Measurements from ENCODE around the gene AGPAT2. TPM values are rescaled to one million over a fixed set of nuclear protein-coding genes. Genes with fewer than 3 reads are reported as not detected.
"Not testable (repeated sequence)": the region's sequence is repeated elsewhere in the genome, so short reads cannot be mapped to it uniquely, and the experiment has no call there.

Gene AGPAT2
- total RNA-seq, 1 donor from 2014 or later = 72.9 TPM

DNA sequence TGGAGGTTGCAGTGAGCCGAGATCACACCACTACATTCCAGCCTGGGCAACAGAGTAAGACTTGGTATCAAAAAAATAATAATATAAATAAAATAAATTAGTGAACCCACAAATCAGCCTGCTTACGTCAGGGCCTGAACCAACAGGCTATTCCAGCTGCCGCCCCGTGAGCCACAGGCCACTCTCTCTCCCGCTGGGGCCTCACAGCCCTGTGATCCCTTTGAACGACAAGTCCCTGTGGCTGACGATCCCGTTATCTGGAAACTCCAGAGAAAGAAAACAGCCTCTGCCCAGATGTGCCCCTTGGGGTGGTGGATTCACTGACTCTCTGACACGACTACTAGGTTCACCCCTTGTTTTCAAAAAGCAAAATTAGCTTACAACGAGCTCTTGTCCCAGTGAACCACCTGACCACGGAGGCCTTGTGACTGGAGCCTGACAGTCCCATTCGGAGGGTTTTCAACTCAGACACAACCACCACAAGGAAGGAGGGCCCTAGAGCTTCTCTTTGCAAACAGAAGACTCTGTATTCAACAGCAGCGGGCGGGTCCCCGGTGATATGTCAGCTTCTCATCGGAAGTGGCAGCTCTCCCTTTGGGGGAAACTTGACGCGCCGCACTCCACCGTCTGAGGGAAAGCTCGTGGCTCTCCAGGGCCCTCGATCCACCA, 20.7 kb upstream of the AGPAT2 start:
- TF ChIP-seq, protein P1, sequence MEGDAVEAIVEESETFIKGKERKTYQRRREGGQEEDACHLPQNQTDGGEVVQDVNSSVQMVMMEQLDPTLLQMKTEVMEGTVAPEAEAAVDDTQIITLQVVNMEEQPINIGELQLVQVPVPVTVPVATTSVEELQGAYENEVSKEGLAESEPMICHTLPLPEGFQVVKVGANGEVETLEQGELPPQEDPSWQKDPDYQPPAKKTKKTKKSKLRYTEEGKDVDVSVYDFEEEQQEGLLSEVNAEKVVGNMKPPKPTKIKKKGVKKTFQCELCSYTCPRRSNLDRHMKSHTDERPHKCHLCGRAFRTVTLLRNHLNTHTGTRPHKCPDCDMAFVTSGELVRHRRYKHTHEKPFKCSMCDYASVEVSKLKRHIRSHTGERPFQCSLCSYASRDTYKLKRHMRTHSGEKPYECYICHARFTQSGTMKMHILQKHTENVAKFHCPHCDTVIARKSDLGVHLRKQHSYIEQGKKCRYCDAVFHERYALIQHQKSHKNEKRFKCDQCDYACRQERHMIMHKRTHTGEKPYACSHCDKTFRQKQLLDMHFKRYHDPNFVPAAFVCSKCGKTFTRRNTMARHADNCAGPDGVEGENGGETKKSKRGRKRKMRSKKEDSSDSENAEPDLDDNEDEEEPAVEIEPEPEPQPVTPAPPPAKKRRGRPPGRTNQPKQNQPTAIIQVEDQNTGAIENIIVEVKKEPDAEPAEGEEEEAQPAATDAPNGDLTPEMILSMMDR (IDR thresholded peaks at IDR 0.05; ENCODE audit: insufficient read depth, low read length, poor library complexity, severe bottlenecking) = no peak
- H3K27me3 ChIP-seq (ENCODE audit: control insufficient read depth, insufficient read depth, low read length) = peaks cover 7% of the 10 kb centered on the region
- DNase-seq (ENCODE audit: low read depth) = no peak
- no peak overlapping the region for H3K4me3 ChIP-seq (ENCODE audit: low read depth, low read length)
- H3K36me3 ChIP-seq (ENCODE audit: control insufficient read depth, insufficient read depth, low read length) = no peaks in the 10 kb centered on the region

GRCh38 chr9:136707011-136707410, 19.8 kb upstream of the AGPAT2 start:
- TF ChIP-seq, protein P1 (IDR thresholded peaks at IDR 0.05; ENCODE audit: insufficient read depth, low read length, poor library complexity, severe bottlenecking) = no peak
- no peak for DNase-seq (ENCODE audit: low read depth)
- no peak overlapping the region for H3K4me3 ChIP-seq (ENCODE audit: low read depth, low read length)
- no peaks in the 10 kb centered on the region for H3K36me3 ChIP-seq (ENCODE audit: control insufficient read depth, insufficient read depth, low read length)
- H3K27me3 ChIP-seq (ENCODE audit: control insufficient read depth, insufficient read depth, low read length) = peaks cover 5% of the 10 kb centered on the region

DNA sequence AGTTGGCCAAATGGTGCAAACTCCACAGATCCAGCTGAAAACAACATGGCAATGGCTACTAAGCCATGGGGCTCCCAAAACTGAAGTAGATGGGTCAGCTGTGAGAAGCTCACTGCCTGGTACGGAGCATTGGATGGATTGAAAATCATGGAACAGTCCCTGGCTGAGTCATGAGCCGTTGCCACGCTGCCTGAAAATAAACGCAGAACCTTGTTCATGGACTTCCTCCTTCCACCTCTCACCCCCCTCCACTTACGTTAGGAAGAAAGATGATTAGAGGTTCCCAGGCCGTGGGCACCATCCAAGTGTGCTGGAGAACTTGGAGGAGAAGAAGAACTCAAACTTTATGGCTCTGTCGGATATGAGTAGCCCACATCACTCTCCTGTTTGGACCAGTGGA, 18.3 kb upstream of the AGPAT2 start:
- Histone ChIP-seq H3K36me3 (ENCODE audit: control insufficient read depth, insufficient read depth, low read length) (no peaks in the 10 kb centered on the region), H3K4me3 (ENCODE audit: low read depth, low read length) (no peak overlapping the region), H3K27me3 (ENCODE audit: control insufficient read depth, insufficient read depth, low read length) (peaks cover 10% of the 10 kb centered on the region)
- TF ChIP-seq, protein P1 (IDR thresholded peaks at IDR 0.05; ENCODE audit: insufficient read depth, low read length, poor library complexity, severe bottlenecking) = no peak
- DNase-seq (ENCODE audit: low read depth) = no peak

GRCh38 chr9:136704741-136705140, 17.5 kb upstream of the AGPAT2 start:
- H3K27me3 ChIP-seq (ENCODE audit: control insufficient read depth, insufficient read depth, low read length) = peaks cover 10% of the 10 kb centered on the region
- H3K36me3 ChIP-seq (ENCODE audit: control insufficient read depth, insufficient read depth, low read length); DNase-seq (ENCODE audit: low read depth); H3K4me3 ChIP-seq (ENCODE audit: low read depth, low read length): not testable (repeated sequence)

GRCh38 chr9:136703276-136703860, 16.1 kb upstream of the AGPAT2 start:
- no peak for DNase-seq (ENCODE audit: low read depth)
- TF ChIP-seq, protein P1 (IDR thresholded peaks at IDR 0.05; ENCODE audit: insufficient read depth, low read length, poor library complexity, severe bottlenecking) = no peak
- no peaks in the 10 kb centered on the region for H3K36me3 ChIP-seq (ENCODE audit: control insufficient read depth, insufficient read depth, low read length)
- peaks cover 10% of the 10 kb centered on the region for H3K27me3 ChIP-seq (ENCODE audit: control insufficient read depth, insufficient read depth, low read length)
- H3K4me3 ChIP-seq (ENCODE audit: low read depth, low read length) = no peak overlapping the region

DNA sequence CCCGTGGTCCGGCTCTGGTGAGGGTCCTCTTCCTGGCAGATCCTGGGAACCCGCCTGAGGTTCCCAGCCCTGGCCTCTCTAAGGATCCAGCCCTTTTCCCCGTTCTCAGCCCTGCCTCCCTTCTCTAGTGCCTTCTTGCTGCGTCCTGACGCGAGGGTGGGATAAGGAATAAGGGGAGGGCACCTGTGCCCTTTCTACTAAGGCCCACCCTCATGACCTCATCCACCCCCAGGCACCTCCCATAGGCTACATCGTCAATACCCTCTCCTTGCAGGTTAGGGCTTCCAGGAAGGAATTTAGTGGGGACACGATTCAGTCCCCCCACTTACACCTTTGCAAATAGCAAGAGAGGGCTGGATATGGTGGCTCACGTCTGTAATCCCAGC, 14.4 kb upstream of the AGPAT2 start:
- no peak overlapping the region for H3K4me3 ChIP-seq (ENCODE audit: low read depth, low read length)
- no peaks in the 10 kb centered on the region for H3K36me3 ChIP-seq (ENCODE audit: control insufficient read depth, insufficient read depth, low read length)
- H3K27me3 ChIP-seq (ENCODE audit: control insufficient read depth, insufficient read depth, low read length) = peaks cover 14% of the 10 kb centered on the region
- DNase-seq (ENCODE audit: low read depth) = no peak
- TF ChIP-seq, protein P1 (IDR thresholded peaks at IDR 0.05; ENCODE audit: insufficient read depth, low read length, poor library complexity, severe bottlenecking) = no peak
